ENCODE data around the gene ADAMTS16. TPM values are rescaled to one million over a fixed set of nuclear protein-coding genes. Genes with fewer than 3 reads are reported as not detected.

ADAMTS16 gene
- total RNA-seq, 1 experiment from 2014 or later: 0.11 TPM

GRCh38 chr5:5144441-5144840 is 4.3 kb downstream of the ADAMTS16 start:
- Histone ChIP-seq H3K9me3 (no peaks in the 10 kb centered on the region), H3K27me3 (replicated peaks; ENCODE audit: control insufficient read depth, insufficient read depth, low read length) (no peaks in the 10 kb centered on the region), H3K4me1 (no peaks in the 10 kb centered on the region; the same call in 1 of the 2 replicates), H3K4me3 (ENCODE audit: low read depth, low read length) (no peak overlapping the region), H3K36me3 (ENCODE audit: control insufficient read depth, insufficient read depth, low read length) (no peaks in the 10 kb centered on the region)
- Mint-ChIP-seq H3K27ac (ENCODE audit: unreplicated experiment) (no peak overlapping the region), H3K4me1 (ENCODE audit: low read depth, unreplicated experiment) (no peaks in the 10 kb centered on the region), H3K36me3 (ENCODE audit: insufficient read depth, unreplicated experiment) (no peaks in the 10 kb centered on the region), H3K9me3 (ENCODE audit: unreplicated experiment) (no peaks in the 10 kb centered on the region), H3K27me3 (ENCODE audit: insufficient read depth, unreplicated experiment) (no peaks in the 10 kb centered on the region), H3K4me3 (ENCODE audit: unreplicated experiment) (no peak overlapping the region)
- CTCF ChIA-PET: no interaction called here
- DNase-seq: no peak
- POLR2A ChIA-PET: no interaction called here
- BruUV-seq (replicated peaks): no TSS peak
- intact Hi-C loops (cut with micrococcal nuclease; ENCODE audit: unreplicated experiment): no loop called here
- TF ChIP-seq CTCF (IDR thresholded peaks at IDR 0.05; ENCODE audit: insufficient read depth in 1 of 2, low read depth in 1 of 2, low read length in 1 of 2, severe bottlenecking in 1 of 2, unreplicated experiment in 1 of 2): no peak

DNA sequence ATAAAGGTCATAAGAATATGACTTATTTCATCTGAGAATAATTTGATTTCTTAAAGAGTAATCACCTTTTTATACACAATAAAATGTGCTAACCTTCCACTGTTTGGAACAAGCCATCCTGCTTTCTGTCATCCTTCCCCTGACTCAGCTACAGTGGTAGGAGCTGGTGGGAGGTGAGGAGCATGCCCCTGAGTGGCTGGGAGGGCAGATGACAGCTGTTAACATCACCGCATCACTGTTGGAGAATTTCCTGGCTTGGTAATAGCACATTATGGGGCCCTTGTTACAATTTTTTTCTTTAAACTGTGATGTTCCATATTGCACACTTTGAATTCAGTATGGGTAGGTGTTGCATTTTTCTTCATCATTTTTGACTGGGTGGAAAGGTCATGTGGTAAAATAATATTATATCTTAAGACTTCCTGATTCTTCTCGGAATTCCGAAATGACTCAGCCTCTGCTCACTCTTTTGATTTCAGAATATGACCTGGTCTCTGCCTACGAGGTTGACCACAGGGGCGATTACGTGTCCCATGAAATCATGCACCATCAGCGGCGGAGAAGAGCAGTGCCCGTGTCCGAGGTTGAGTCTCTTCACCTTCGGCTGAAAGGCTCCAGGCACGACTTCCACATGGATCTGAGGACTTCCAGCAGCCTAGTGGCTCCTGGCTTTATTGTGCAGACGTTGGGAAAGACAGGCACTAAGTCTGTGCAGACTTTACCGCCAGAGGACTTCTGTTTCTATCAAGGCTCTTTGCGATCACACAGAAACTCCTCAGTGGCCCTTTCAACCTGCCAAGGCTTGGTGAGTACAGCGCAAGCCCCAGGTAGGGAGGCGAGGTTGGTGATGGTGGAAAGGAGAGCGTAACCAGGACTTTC is 5.8 kb downstream of the ADAMTS16 start:
- H3K4me1 ChIP-seq: no peaks in the 10 kb centered on the region; the same call in 1 of the 2 replicates
- Mint-ChIP-seq H3K9me3 (ENCODE audit: unreplicated experiment) (peaks cover 5% of the 10 kb centered on the region), H3K4me3 (ENCODE audit: unreplicated experiment) (no peak overlapping the region), H3K27ac (ENCODE audit: unreplicated experiment) (no peak overlapping the region), H3K27me3 (ENCODE audit: insufficient read depth, unreplicated experiment) (no peaks in the 10 kb centered on the region), H3K36me3 (ENCODE audit: insufficient read depth, unreplicated experiment) (no peaks in the 10 kb centered on the region), H3K4me1 (ENCODE audit: low read depth, unreplicated experiment) (no peaks in the 10 kb centered on the region)
- no TSS peak for BruUV-seq (replicated peaks)
- no peaks in the 10 kb centered on the region for H3K27me3 ChIP-seq (replicated peaks; ENCODE audit: control insufficient read depth, insufficient read depth, low read length)
- intact Hi-C loops (cut with micrococcal nuclease; ENCODE audit: unreplicated experiment): no loop called here
- no peak for TF ChIP-seq CTCF (IDR thresholded peaks at IDR 0.05; ENCODE audit: insufficient read depth in 1 of 2, low read depth in 1 of 2, low read length in 1 of 2, severe bottlenecking in 1 of 2, unreplicated experiment in 1 of 2)
- no peaks in the 10 kb centered on the region for H3K36me3 ChIP-seq (ENCODE audit: control insufficient read depth, insufficient read depth, low read length)
- no peak for DNase-seq
- no peak overlapping the region for H3K4me3 ChIP-seq (ENCODE audit: low read depth, low read length)
- ChIA-PET POLR2A (no interaction called here), CTCF (no interaction called here)
- H3K9me3 ChIP-seq: no peaks in the 10 kb centered on the region

DNA sequence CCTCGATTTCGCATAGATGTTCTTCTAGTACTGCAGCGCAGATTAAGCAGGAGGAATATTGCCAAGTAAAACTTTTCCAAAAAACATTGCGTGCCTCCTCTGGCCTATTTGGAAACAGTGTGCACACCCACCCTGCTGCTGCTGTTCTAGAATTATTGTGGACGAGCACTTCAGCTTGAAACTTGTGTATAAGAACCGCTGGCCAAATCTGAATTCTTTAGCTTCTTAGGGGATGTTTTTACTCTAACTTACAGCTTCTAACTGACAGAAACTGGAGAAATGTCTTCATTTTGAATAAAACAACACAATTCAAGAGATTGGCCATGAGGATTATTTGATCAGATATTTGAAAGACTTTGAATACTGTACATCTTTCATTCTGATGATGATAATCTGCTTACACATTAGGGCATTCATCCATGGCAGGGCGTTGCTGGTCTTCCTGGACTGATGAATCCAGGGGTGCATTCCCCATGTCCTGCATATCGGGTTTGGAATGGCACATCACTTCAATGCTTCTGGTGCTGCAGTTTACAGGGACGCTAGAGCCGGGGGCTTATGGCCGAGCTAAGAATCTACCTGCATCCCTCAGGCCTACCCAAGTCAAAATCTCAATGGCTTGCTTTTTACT is 6.5 kb downstream of the ADAMTS16 start:
- CTCF ChIA-PET: no interaction called here
- peaks cover 13% of the 10 kb centered on the region for H3K9me3 Mint-ChIP-seq (ENCODE audit: unreplicated experiment)
- H3K4me1 ChIP-seq: no peaks in the 10 kb centered on the region
- H3K27me3 Mint-ChIP-seq (ENCODE audit: insufficient read depth, unreplicated experiment): no peaks in the 10 kb centered on the region
- POLR2A ChIA-PET: no interaction called here
- no peaks in the 10 kb centered on the region for H3K36me3 ChIP-seq (ENCODE audit: control insufficient read depth, insufficient read depth, low read length)
- no peaks in the 10 kb centered on the region for H3K36me3 Mint-ChIP-seq (ENCODE audit: insufficient read depth, unreplicated experiment)
- H3K4me3 ChIP-seq (ENCODE audit: low read depth, low read length): no peak overlapping the region
- H3K9me3 ChIP-seq: no peaks in the 10 kb centered on the region
- H3K4me3 Mint-ChIP-seq (ENCODE audit: unreplicated experiment): no peak overlapping the region
- no peaks in the 10 kb centered on the region for H3K4me1 Mint-ChIP-seq (ENCODE audit: low read depth, unreplicated experiment)
- BruUV-seq (replicated peaks): no TSS peak
- H3K27ac Mint-ChIP-seq (ENCODE audit: unreplicated experiment): no peak overlapping the region
- intact Hi-C loops (cut with micrococcal nuclease; ENCODE audit: unreplicated experiment): no loop called here
- TF ChIP-seq CTCF (IDR thresholded peaks at IDR 0.05; ENCODE audit: insufficient read depth in 1 of 2, low read depth in 1 of 2, low read length in 1 of 2, severe bottlenecking in 1 of 2, unreplicated experiment in 1 of 2): no peak
- no peaks in the 10 kb centered on the region for H3K27me3 ChIP-seq (replicated peaks; ENCODE audit: control insufficient read depth, insufficient read depth, low read length)
- DNase-seq: no peak

All from Caco-2 (cell line).